ENCODE data around the gene FAM151A.

The FAM151A gene

DNA sequence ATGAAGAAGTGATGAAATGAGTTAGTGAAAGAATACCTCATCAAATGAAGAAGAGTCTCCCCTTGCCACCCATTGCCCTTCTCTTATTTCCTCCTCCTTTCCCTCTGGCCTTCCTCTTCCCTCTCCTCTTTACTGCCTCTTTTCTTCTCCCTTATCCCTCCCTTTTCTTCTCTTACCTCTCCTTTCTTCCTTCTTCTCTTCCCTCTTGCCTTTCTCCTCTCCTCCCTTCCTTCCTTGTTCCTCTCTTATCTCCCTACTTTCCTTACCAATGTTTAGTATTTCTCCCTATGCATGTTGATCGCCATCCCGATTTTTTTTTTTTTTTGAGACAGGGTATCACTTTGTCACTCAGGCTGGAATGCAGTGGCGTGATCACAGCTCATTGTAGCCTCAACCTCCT lies 27.1 kb upstream of the FAM151A start:
- TF ChIP-seq, protein P1, sequence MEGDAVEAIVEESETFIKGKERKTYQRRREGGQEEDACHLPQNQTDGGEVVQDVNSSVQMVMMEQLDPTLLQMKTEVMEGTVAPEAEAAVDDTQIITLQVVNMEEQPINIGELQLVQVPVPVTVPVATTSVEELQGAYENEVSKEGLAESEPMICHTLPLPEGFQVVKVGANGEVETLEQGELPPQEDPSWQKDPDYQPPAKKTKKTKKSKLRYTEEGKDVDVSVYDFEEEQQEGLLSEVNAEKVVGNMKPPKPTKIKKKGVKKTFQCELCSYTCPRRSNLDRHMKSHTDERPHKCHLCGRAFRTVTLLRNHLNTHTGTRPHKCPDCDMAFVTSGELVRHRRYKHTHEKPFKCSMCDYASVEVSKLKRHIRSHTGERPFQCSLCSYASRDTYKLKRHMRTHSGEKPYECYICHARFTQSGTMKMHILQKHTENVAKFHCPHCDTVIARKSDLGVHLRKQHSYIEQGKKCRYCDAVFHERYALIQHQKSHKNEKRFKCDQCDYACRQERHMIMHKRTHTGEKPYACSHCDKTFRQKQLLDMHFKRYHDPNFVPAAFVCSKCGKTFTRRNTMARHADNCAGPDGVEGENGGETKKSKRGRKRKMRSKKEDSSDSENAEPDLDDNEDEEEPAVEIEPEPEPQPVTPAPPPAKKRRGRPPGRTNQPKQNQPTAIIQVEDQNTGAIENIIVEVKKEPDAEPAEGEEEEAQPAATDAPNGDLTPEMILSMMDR (IDR thresholded peaks at IDR 0.05; ENCODE audit: extremely low read depth, insufficient read depth, missing control alignments), result no peak
- DNase-seq (ENCODE audit: low spot score), result no peak
- in situ Hi-C loops (cut with MboI; ENCODE audit: low pct_unique_long_range_greater_than_20kb, low sequenced_read_pairs, unreplicated experiment), result no loop called here

DNA sequence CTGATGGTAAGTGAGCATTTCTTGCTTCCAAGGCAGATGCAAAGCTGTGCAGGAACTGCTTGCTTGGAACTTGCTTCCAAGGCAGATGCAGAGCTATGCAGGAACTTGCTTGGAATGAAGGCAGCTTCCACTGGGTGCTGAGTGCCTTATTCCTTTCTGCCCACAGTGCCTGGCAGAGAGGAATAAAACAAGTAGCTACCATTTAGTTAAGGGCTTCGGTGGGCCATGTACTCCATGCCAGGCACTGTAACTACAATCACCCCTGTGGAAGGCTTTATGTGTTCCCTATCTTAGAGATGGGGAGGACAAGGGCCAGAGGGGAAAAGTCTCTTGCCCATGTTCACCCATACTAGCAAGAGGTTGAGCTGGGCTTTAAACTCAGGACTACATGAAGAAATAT lies 26.6 kb upstream of the FAM151A start:
- in situ Hi-C loops (cut with MboI; ENCODE audit: low pct_unique_long_range_greater_than_20kb, low sequenced_read_pairs, unreplicated experiment), result no loop called here
- TF ChIP-seq, protein P1 (IDR thresholded peaks at IDR 0.05; ENCODE audit: extremely low read depth, insufficient read depth, missing control alignments), result no peak
- DNase-seq (ENCODE audit: low spot score), result no peak

DNA sequence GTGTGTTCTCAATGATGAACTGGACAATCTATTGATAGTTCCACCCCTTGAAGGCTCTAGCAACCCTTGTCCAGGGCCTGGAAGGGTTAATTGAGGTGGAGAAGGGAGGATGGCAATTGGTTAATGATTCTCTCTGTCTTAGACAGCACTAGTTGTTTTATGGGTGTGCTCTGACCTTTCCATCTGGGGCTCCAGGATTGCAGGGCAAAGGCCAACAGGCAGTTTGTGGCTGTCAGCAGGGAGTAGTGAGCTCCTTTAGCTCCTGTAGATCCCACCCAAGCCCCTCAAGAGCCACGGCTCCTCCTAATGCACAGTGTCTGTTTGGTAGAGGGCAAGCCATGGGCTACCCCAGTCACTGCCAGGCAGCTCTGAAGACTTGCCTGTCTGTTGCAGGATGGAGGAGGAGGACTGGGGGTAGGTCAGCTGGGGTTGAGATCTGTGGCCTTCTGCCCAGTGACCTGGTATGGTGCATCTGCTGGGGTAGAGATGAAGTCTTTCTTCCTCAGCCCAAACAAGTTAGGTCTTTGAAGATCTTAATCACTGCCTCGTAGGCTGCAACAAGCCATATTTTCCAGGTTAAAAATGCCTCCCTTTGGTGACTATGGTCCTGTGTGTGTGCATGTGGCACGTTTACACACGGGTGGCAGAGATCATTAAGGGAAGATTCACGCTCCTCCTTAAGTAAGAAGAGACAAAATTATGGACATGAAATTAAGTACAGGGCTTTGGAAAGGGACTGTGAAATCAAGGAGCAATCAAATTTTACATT lies 26.0 kb upstream of the FAM151A start:
- TF ChIP-seq, protein P1 (IDR thresholded peaks at IDR 0.05; ENCODE audit: extremely low read depth, insufficient read depth, missing control alignments), result no peak
- in situ Hi-C loops (cut with MboI; ENCODE audit: low pct_unique_long_range_greater_than_20kb, low sequenced_read_pairs, unreplicated experiment), result no loop called here
- DNase-seq (ENCODE audit: low spot score), result no peak

DNA sequence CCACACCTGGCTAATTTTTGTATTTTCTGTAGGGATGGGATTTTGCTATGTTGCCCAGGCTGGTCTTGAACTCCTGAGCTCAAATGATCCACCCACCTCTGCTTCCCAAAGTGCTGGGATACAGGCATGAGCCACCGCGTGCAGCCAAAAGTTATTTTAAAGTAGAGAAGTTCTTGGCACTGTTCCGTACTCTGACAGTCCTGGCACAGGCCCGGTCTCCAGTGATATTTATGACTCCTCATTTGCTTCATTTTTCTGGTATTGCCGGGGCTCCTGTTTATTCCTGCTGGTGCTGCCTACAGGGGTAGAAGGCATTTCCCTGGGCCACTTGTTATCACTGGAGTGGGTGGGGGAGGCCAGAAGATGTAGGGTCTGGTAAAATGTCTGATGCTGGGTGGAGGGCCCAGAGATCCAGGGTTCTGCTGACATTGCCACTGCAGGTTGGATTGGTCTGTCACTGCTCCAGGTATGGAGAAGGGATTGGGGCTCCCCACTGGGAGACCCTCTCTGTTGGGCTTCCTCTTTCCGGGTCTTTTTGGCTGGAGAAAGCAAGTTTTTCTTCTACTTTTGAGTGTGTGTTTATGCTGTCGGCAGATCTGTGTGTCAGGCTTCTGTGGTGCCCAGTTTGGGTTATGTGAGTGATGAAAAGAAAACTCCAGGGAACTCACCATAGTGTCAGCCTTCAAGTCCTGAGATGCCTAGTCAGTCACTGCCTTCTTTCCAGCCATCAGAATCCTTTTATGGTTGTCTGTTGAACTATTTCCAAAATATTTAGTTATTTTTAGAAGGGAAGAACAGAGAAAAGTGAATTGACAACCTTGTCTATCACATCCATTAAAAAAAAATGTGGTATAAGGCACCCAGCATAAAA lies 22.7 kb upstream of the FAM151A start:
- TF ChIP-seq, protein P1 (IDR thresholded peaks at IDR 0.05; ENCODE audit: extremely low read depth, insufficient read depth, missing control alignments), result no peak
- in situ Hi-C loops (cut with MboI; ENCODE audit: low pct_unique_long_range_greater_than_20kb, low sequenced_read_pairs, unreplicated experiment), result no loop called here
- DNase-seq (ENCODE audit: low spot score), result no peak

DNA sequence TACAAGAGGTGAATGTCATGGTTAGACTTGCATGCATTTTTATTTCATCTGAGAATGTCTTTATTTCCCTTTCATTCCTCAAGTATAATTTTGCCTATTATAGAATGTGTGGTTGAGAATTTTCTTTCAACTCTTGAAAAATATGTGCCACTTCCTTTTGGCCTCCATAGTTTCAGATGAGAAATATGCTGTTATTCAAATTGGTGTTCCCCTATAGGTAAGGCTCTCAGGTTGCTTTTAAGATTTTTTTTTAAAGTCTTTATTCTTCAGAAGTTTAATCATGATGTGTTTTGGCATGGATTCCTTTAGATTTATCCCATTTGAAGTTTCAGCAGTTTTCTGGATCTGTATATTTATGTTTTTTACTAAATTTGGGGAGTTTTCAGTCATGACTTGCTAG lies 20.4 kb upstream of the FAM151A start:
- no peak for DNase-seq (ENCODE audit: low spot score)
- in situ Hi-C loops (cut with MboI; ENCODE audit: low pct_unique_long_range_greater_than_20kb, low sequenced_read_pairs, unreplicated experiment), result no loop called here
- TF ChIP-seq, protein P1 (IDR thresholded peaks at IDR 0.05; ENCODE audit: extremely low read depth, insufficient read depth, missing control alignments), result no peak

DNA sequence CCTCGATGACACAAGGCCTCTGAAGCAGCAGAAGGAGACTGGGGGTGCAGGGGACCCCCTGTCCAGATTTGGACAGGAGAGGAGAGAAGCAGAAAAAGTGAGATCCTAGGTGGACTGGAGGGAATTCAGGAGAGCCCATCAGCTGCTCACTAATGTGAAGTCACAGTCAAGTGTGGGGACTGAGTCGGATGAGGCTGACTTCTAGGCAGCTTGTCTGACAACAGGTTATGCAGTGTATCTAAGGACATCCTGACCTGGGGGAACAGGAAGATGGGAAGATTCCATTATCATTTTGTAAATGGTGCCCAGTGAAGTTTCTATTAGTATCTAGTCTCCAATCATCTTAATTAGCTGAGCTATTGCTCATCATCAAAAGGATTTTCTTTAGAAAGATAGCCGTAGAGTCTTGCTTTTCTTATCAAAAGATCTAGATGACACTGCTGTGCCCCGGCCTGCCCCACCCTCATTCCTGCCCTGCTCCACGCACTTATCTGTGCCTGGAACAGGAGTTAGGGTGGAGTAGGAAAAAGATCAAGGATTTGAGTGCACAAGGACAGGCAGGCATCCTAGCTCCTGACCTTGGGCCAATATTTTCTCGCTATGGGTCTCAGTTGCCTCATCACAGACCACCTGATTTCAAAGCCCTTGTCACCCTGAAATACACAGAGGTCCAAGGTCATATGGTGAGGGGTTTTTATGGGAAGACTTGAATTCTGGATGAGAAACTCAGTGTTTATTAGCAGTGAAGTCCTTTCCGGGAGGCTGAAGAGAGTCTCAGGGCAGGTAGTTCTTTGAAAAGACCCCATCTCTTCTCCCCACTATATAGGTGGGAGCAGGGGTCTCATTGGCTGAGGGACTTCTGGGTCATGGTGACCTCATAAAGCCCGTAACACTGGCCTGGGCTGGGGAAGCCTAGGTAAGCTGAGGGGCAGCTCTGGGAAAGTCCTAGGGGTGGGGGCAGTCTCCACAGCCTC lies 17.8 kb upstream of the FAM151A start, which contains the start of gene MROH7:
Gene MROH7, plus strand, starts transcription at position 924 of the 974 bp plus-strand sequence. CDS start 11,141 bp downstream, outside the sequence.
- TF ChIP-seq, protein P1 (IDR thresholded peaks at IDR 0.05; ENCODE audit: extremely low read depth, insufficient read depth, missing control alignments), result no peak
- in situ Hi-C loops (cut with MboI; ENCODE audit: low pct_unique_long_range_greater_than_20kb, low sequenced_read_pairs, unreplicated experiment), result no loop called here
- no peak for DNase-seq (ENCODE audit: low spot score)

Measured in GM13977 (cell line).